Measurements from ENCODE around the gene PAK4.
"Not testable (repeated sequence)": the region's sequence is repeated elsewhere in the genome, so short reads cannot be mapped to it uniquely, and the experiment has no call there.

The PAK4 gene

DNA sequence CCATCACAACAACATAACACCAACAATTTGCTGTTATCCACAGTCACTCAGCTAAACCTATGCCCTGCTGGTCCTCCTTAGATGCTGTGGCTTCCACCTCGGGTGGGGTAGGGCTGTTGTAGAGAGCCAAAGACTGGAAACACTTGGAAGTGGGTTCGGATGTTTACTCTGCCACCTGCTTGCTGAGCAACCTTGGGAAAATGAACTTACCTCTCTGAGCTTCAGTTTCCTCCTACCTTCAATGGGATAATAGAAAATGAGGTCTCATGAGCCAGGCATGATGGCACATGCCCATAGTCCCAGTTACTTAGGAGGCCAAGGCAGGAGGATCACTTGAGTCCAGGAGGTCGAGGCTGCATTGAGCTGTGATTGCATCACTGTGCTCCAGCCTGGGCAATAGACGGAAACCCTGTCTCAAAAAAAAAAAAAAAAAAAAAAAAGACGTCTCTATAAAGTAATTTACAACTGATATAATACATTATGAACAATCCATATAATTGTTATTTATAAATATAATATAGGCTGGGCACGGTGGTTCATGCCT, 81.8 kb downstream of the PAK4 start:
- DNase-seq (ENCODE audit: low read depth): no peak

GRCh38 chr19:39208175-39208795, 82.7 kb downstream of the PAK4 start:
- no peak for DNase-seq (ENCODE audit: low read depth)

DNA sequence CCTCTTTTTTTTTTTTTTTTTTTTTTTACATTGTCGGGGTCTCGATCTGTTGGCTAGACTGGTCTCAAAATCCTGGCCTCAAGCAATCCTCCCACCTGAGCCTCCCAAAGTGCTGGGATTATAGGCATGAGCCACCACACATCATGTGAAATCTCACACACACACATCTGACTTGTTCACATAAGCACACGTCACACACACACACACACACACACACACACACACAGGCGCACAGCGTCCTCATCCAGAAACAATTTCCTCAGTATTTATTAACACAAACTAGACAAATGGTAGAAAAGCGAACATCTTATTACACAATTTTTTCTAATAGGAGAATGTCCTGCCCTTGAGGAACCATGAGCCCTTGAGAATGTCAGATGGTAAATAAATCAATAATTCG, 83.6 kb downstream of the PAK4 start:
- no peak for DNase-seq (ENCODE audit: low read depth)

GRCh38 chr19:39211731-39212374, 86.3 kb downstream of the PAK4 start:
- DNase-seq (ENCODE audit: low read depth): no peak

GRCh38 chr19:39212375-39212742, 86.8 kb downstream of the PAK4 start:
- peak; percentile 47 for DNase-seq (ENCODE audit: low read depth)

GRCh38 chr19:39215323-39215722, 89.7 kb downstream of the PAK4 start:
- DNase-seq (ENCODE audit: low read depth): not testable (repeated sequence)

DNA sequence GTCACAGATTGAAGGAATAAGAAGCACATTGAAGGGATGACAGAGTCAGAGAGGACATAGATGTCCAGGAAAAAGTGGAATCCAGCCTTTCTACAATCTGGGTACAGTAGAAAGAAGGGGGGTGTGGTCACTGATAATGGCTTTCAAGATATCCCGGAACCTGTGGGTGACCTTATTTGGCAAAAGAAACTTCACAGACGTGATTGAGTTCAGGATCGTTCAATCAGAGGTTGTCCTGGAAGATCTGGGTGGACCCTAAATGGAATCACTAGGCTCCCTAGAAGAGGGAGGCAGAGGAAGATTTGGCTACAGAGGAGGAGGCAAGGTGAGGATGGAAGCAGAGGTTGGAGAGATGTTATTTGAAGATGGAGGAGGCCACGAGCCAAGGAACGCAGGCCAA, 91.5 kb downstream of the PAK4 start:
- DNase-seq (ENCODE audit: low read depth): no peak

DNA sequence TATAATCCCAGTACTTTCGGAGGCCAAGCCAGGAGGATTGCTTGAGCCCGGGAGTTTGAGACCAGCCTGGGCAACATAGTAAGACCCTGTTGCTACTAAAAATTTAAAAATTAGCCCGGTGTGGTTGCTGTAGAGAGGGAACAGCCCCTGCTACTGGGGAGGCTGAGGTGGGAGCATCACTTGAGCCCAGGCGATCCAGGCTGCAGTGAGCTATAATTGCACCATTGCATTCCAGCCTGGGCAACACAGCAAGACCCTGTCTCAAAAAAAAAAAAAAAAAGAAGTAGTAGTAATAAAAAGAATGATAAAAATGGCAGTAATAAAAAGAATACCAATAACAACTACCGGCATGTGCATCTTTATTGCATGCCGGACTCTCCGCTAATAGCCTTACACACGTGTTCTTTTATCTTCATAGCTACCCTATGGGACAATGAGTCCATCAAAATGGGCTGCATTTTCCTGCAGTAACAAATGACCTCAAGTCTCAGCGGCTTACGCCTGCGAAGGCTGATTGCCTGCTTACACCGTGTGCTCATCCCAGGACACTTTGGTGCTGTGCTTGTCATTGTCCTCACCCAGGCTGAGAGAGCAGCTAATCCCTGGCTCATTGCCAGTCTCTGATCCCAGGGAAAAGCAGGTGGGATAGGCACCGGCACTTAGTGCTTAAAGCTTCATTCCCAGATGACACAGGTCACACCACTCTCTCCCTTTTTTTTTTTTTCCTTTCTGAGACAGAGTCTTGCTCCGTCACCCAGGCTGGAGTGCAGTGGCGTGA, 92.8 kb downstream of the PAK4 start:
- no peak for DNase-seq (ENCODE audit: low read depth)

DNA sequence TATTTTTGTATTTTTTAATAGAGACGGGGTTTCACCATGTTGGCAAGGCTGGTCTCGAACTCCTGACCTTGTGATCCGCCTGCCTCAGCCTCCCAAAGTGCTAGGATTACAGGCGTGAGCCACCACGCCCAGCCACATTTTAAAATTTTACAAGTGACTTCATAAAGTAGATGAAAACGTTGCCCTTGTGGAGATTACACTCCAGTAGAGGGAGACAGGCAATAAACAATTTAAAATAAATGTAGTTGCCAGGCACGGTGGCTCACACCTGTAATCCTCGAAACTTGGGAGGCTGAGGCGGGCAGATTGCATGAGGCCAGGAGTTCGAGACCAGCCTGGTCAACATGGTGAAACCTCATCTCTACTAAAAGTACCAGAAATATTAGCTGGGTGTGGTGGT, 93.5 kb downstream of the PAK4 start:
- not testable (repeated sequence) for DNase-seq (ENCODE audit: low read depth)

GRCh38 chr19:39223703-39224279, 98.2 kb downstream of the PAK4 start:
- DNase-seq (ENCODE audit: low read depth): no peak

GRCh38 chr19:39224910-39225309, 99.3 kb downstream of the PAK4 start:
- no peak for DNase-seq (ENCODE audit: low read depth)
